ENCODE data around the gene CAPN7. TPM values are rescaled to one million over a fixed set of nuclear protein-coding genes. Genes with fewer than 3 reads are reported as not detected.

Gene CAPN7
- total RNA-seq, 2 experiments from 2014 or later: 23.7 to 26.1 TPM

DNA sequence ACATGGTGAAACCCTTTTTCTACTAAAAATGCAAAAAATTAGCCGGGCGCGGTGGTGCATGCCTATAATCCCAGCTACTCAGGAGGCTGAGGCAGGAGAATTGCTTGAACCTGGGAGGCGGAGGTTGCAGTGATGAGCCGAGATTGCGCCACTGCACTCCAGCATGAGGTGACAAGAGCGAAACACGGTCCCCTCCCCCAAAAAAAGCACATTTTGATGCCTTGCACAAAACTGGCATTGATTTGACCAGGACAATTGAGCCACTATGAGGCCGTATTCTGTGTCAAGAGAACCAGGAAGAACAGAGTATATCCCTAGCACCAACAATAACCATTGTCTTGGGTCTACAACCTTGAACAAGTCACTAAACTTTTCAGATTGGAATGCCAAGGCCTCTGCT is 75.8 kb downstream of the CAPN7 start:
- H3K27ac Mint-ChIP-seq: no peak overlapping the region
- H3K4me1 Mint-ChIP-seq (ENCODE audit: low read depth): peaks cover 50% of the 10 kb centered on the region
- intact Hi-C loops (cut with micrococcal nuclease): no loop called here
- no peaks in the 10 kb centered on the region for H3K36me3 Mint-ChIP-seq (ENCODE audit: low read depth)
- H3K9me3 Mint-ChIP-seq: no peaks in the 10 kb centered on the region
- CTCF ChIA-PET: no interaction called here
- no peak overlapping the region for H3K4me3 Mint-ChIP-seq
- no peaks in the 10 kb centered on the region for H3K27me3 Mint-ChIP-seq (ENCODE audit: low read depth)
- DNase-seq: no peak

DNA sequence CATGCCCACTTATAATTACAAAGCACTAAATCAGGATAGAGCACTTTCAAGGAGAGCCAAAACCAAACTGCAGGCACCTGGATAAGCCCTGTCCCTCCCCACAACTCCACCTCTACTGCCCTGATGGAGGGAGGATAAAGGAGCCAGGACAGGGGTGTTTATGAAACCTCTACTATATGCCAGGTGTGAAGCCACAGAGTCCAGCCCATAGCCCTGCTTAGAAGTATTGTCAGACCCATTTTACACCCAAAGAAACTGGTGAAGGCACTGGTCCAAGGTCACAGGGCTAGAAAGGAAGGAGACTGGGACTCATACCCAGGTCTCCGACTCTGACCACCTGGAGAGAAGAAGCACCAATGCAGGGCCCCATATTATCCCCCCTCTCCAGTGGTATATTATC is 77.7 kb downstream of the CAPN7 start:
- H3K4me3 Mint-ChIP-seq: no peak overlapping the region

DNA sequence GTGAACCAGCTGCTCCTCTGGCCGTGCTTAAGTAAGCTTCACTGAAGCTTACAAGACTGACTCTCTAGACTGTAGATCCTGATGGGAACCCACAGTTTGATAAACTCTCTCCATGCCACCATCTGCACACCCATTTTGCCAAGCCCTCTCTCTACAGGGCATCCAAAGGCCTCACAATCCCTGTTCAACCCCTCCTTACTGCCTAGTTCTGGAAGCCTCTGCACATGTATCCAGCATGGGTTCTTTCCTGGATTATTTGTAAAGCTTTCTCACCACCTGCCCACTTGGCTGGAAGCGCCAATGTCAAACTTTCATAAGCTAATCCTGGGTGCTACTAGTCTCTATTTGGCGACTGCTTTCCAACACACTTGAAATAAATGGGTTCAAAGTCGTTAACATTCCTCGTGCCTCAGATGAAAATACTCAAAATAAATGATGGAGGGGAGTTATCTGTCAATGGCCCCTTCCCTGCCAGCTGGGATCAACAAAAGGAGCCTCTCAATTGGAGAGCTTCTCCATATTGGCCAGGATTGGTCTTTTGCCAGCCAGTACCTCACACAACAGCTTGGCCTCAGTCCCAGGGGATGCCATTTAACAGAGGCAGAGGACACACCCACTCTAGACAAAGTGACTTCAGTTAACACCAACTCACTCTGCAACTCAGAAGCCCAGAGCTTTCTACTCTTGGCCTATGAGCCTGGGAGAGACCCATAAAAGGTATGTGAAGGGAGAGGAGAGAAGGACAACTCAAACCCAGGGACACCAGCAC is 78.3 kb downstream of the CAPN7 start:
- H3K36me3 Mint-ChIP-seq (ENCODE audit: low read depth): no peaks in the 10 kb centered on the region
- H3K9me3 Mint-ChIP-seq: no peaks in the 10 kb centered on the region
- intact Hi-C loops (cut with micrococcal nuclease): no loop called here
- H3K4me1 Mint-ChIP-seq (ENCODE audit: low read depth): peaks cover 54% of the 10 kb centered on the region
- H3K27ac Mint-ChIP-seq: no peak overlapping the region
- no peak for DNase-seq
- CTCF ChIA-PET: interaction anchor here (0.8 to 1.5 kb wide), 2 partner anchors 8 to 11 kb away, joined by 3 to 4 read pairs; no protein-coding TSS in a partner anchor
- no peak overlapping the region for H3K4me3 Mint-ChIP-seq
- H3K27me3 Mint-ChIP-seq (ENCODE audit: low read depth): no peaks in the 10 kb centered on the region

More for the DNA sequence above, 77.7 kb downstream of the CAPN7 start:
- no peaks in the 10 kb centered on the region for H3K27me3 Mint-ChIP-seq (ENCODE audit: low read depth)
- no peak for DNase-seq
- H3K27ac Mint-ChIP-seq: no peak overlapping the region
- CTCF ChIA-PET: interaction anchor here (1.5 kb wide), 1 partner anchor 11 kb away, joined by 4 read pairs; no protein-coding TSS in a partner anchor
- H3K9me3 Mint-ChIP-seq: no peaks in the 10 kb centered on the region
- no peaks in the 10 kb centered on the region for H3K36me3 Mint-ChIP-seq (ENCODE audit: low read depth)
- intact Hi-C loops (cut with micrococcal nuclease): no loop called here
- peaks cover 54% of the 10 kb centered on the region for H3K4me1 Mint-ChIP-seq (ENCODE audit: low read depth)

DNA sequence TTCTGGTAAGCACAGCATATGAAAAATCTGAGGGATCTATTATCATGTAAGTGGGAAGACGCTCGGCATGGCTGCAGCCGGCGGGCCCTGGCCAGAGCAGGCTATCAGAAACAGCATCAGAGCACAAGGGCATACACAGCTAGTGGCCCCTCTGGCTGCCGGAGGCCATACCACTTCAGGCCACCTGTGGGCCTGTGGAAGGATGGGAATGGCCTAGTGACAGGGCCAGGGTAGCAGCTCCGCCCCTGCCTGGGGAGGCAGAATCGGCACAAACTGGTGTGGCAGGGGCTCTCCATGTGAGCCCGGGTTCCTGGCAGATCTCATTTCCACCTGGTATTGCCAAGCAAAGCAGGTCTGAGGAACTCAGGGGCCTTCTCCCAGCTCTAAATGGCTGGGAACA is 80.0 kb downstream of the CAPN7 start:
- Mint-ChIP-seq H3K4me3 (no peak overlapping the region), H3K36me3 (ENCODE audit: low read depth) (no peaks in the 10 kb centered on the region), H3K4me1 (ENCODE audit: low read depth) (peaks cover 52% of the 10 kb centered on the region), H3K9me3 (no peaks in the 10 kb centered on the region), H3K27me3 (ENCODE audit: low read depth) (no peaks in the 10 kb centered on the region), H3K27ac (no peak overlapping the region)
- intact Hi-C loops (cut with micrococcal nuclease): no loop called here
- DNase-seq: no peak
- CTCF ChIA-PET: interaction anchor here (1.5 to 3.9 kb wide), 3 partner anchors 8 to 17 kb away, joined by 3 to 18 read pairs (median 9); no protein-coding TSS in a partner anchor

DNA sequence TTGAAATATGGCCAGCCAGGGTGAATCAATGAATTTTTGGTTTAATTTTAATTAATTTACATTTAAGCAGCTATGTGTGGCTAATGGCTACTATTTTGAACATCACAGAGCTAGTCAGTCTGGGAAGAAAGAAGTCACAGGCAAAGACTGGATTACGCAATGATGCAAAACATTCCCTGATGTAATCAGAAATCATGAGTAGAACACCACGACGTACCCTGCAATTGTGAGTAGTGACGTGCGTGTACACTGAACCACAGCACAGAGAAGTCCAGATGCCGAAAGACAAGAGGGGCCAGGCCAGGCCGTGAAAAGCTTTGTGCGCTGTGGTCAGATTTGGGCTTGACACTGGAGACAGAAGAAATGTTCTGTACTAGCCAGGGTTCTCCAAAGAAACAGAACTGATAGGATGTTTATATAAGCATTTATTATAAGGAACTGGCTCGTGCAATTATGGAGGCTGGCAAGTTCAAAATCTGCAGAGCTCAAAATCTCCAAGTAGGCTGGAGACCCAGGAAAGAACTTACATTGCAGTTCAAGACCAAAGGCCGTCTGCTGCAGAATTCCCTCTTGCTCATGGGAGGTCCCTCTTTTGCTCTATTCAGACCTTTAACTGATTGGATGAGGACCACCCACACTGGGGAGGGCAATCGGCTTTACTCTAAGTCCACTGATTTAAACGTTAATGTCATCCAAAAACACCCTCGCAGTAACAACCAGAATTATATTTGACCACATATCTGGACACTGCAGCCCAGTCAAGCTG is 81.7 kb downstream of the CAPN7 start:
- intact Hi-C loops (cut with micrococcal nuclease): no loop called here
- Mint-ChIP-seq H3K9me3 (no peaks in the 10 kb centered on the region), H3K36me3 (ENCODE audit: low read depth) (no peaks in the 10 kb centered on the region), H3K27me3 (ENCODE audit: low read depth) (no peaks in the 10 kb centered on the region), H3K4me1 (ENCODE audit: low read depth) (peaks cover 61% of the 10 kb centered on the region), H3K27ac (no peak overlapping the region), H3K4me3 (no peak overlapping the region)
- DNase-seq: no peak
- CTCF ChIA-PET: interaction anchor here (0.6 to 3.9 kb wide), 8 partner anchors 10 to 270 kb away, joined by 3 to 18 read pairs (median 3); no protein-coding TSS in a partner anchor

DNA sequence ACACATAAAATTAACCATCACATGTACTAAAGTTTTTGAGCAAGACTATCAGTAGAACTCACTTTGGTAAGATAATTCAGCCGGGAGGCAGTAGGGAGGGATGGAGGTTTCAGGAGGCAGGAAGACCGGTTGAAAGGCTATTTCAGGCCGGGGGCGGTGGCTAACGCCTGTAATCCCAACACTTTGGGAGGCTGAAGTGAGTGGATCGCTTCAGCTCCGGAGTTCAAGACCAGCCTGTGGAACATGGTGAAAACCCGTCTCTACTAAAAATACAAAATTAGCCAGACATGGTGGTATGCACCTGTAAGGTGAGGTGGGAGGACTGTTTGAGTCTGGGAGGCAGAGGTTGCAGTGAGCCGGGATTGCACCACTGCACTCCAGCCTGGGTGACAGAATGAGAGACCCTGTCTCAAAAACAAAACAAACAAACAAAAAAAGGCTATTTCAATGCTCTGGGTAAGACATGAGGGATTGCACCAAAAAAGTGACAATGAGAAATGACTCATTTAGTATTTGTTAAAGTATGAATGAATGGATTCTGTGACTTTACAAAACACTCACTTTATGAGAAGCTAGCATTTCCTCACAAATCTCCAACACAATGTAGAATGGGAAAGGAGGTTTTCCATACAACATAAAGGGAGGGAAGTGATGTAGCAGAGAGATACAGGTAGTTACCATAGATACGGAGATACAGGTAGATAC is 82.4 kb downstream of the CAPN7 start:
- H3K4me3 Mint-ChIP-seq: no peak overlapping the region
- peaks cover 66% of the 10 kb centered on the region for H3K4me1 Mint-ChIP-seq (ENCODE audit: low read depth)
- no peak for DNase-seq
- no peaks in the 10 kb centered on the region for H3K27me3 Mint-ChIP-seq (ENCODE audit: low read depth)
- intact Hi-C loops (cut with micrococcal nuclease): loop anchor here (1.0 kb wide), 1 partner anchor 10 kb away; no protein-coding TSS in a partner anchor
- no peaks in the 10 kb centered on the region for H3K36me3 Mint-ChIP-seq (ENCODE audit: low read depth)
- no peak overlapping the region for H3K27ac Mint-ChIP-seq
- H3K9me3 Mint-ChIP-seq: no peaks in the 10 kb centered on the region
- CTCF ChIA-PET: interaction anchor here (1.0 to 3.9 kb wide), 6 partner anchors 11 to 45 kb away, joined by 3 to 18 read pairs (median 6); partner anchors contain the start of gene SH3BP5

DNA sequence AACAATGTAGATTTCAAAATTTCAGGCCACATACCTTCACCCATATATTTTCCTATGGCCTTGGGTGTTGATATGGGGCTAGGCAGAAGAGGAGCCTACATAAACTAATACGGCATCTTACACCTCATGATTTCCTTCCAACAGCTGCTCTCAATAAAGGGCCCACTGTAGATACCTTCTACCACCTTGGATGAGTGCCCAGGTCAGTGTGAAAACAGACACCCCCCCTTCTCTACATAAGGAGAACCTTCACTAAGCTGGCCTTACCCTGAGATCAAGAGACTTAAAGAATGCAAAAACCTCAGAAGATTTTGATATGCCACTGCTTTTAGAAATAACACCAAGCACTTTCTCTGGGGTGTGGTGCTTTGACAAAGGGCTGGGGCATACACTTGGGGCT is 83.6 kb downstream of the CAPN7 start:
- Mint-ChIP-seq H3K27me3 (ENCODE audit: low read depth) (no peaks in the 10 kb centered on the region), H3K27ac (no peak overlapping the region), H3K4me3 (no peak overlapping the region), H3K36me3 (ENCODE audit: low read depth) (no peaks in the 10 kb centered on the region), H3K9me3 (no peaks in the 10 kb centered on the region), H3K4me1 (ENCODE audit: low read depth) (peaks cover 61% of the 10 kb centered on the region)
- no peak for DNase-seq
- CTCF ChIA-PET: interaction anchor here (0.5 to 3.9 kb wide), 6 partner anchors 11 to 717 kb away, joined by 3 to 18 read pairs (median 6); partner anchors contain the start of gene SH3BP5
- intact Hi-C loops (cut with micrococcal nuclease): loop anchor here (1.0 kb wide), 1 partner anchor 9 kb away; no protein-coding TSS in a partner anchor

DNA sequence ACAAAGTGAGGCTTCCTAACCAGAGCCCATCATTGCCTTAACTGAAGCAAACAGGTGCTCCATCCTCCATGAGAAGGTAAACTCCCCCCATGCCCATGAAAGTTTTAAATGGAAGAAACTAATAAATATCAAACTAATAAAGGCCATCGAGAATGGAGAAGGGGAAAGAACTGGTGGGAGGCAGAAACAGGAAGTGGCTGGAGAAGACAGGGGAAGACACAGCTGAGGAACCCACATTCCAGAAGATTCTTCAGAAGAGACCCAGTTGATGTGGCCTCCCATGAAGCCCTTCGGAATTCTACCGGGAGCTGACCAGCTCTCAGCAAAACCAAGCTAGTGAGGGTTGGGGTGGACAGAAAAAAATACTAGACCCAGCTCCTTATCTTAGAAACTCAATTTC is 84.7 kb downstream of the CAPN7 start:
- Mint-ChIP-seq H3K9me3 (no peaks in the 10 kb centered on the region), H3K27me3 (ENCODE audit: low read depth) (no peaks in the 10 kb centered on the region), H3K27ac (no peak overlapping the region), H3K4me3 (no peak overlapping the region), H3K4me1 (ENCODE audit: low read depth) (peaks cover 68% of the 10 kb centered on the region), H3K36me3 (ENCODE audit: low read depth) (no peaks in the 10 kb centered on the region)
- CTCF ChIA-PET: interaction anchor here (0.6 to 2.1 kb wide), 7 partner anchors 14 to 89 kb away, joined by 3 to 6 read pairs (median 4); no protein-coding TSS in a partner anchor
- no peak for DNase-seq
- intact Hi-C loops (cut with micrococcal nuclease): no loop called here

DNA sequence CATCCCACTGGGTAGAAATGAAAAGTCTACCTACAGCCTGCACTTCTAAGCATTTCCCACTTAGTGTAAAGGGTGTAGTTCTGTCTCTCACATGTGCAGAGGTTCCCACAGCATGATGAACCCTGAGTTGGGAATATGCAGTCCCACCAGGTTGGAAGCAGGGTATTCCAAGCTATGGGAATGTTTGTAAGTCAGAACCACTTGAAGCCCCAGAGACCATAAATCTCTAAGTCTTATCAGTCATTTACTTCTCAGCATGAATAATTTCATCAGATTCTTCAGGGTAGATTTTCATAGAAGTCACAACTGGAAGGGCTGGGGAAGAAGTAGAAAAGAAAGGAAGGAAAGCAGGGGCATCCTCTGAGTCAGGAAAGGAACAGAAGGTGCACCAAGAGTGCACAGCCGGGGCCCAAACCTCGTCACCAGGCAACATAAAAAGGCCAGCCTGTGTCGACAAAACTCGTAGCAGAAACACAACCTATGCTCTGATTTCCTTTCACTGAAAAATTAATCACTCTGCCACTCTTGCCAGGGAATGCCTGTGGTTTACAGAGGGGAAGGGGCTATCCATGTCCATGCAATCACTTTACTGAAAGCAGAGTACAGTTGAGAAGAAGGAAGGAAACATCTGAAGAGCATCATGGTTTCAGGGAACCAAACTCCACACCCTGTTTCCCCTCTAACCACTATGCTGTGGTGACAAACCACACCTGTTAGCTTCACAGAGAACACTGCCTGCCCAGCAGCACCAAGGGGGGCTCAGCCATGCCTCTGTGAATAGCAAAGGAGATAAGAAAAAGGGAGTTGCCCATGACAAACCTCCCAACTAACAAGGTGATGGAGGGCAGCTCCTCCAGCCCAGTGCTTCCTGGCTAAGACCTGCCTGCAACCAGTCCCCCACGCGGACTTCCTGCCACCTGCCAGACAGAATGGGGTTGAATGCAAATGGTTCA is 85.8 kb downstream of the CAPN7 start:
- Mint-ChIP-seq H3K4me1 (ENCODE audit: low read depth) (peaks cover 72% of the 10 kb centered on the region), H3K27me3 (ENCODE audit: low read depth) (no peaks in the 10 kb centered on the region), H3K9me3 (no peaks in the 10 kb centered on the region), H3K27ac (peak overlapping the region; percentile 76), H3K36me3 (ENCODE audit: low read depth) (no peaks in the 10 kb centered on the region), H3K4me3 (peak overlapping the region; percentile 0)
- CTCF ChIA-PET: interaction anchor here (0.6 to 2.4 kb wide), 10 partner anchors 13 to 88 kb away, joined by 3 to 6 read pairs (median 4); no protein-coding TSS in a partner anchor
- peak; percentile 84 for DNase-seq
- intact Hi-C loops (cut with micrococcal nuclease): loop anchor here (1.0 kb wide), 5 partner anchors 18 to 86 kb away; no protein-coding TSS in a partner anchor

DNA sequence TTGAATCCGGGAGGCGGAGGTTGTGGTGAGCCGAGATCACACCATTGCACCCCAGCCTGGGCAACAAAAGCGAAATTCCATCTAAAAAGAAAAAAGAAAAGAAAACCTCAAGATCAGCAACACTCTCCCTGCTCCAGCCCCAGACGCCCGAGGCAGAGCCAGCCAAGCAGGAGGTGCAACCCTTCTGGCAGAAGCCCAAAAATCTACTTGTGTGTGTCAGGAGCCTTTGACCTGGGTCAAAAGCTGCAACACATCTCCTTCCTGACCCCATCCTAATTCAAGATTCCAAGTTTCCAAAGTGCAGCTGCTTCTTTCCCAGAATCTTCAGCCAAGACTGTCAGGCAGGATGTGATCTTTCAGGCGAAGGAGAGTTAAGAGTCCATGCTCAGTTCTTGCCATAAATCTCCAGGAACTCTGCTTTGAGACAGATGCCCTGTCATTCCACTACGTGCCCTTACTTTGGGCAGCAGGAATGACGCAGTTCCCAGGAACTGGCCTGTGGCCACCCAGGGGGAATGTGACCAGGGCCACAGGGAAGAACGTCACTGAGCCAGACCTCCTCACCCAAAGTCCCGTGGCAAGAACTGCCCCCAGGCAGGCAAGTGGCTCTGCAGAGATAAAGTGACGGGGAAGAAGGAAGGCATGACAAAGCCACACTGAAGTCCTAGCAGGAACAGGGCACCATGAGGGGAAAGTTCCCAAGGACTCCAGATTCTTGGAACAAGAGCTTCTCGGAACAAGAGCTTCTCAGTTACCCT is 86.9 kb downstream of the CAPN7 start:
- no peak for DNase-seq
- CTCF ChIA-PET: interaction anchor here (0.6 to 2.4 kb wide), 6 partner anchors 12 to 71 kb away, joined by 3 to 6 read pairs (median 3); no protein-coding TSS in a partner anchor
- intact Hi-C loops (cut with micrococcal nuclease): loop anchor here (1.0 kb wide), 5 partner anchors 17 to 85 kb away; no protein-coding TSS in a partner anchor
- H3K9me3 Mint-ChIP-seq: no peaks in the 10 kb centered on the region
- peaks cover 72% of the 10 kb centered on the region for H3K4me1 Mint-ChIP-seq (ENCODE audit: low read depth)
- H3K4me3 Mint-ChIP-seq: no peak overlapping the region
- peaks cover 3% of the 10 kb centered on the region for H3K36me3 Mint-ChIP-seq (ENCODE audit: low read depth)
- no peak overlapping the region for H3K27ac Mint-ChIP-seq
- H3K27me3 Mint-ChIP-seq (ENCODE audit: low read depth): no peaks in the 10 kb centered on the region

All from activated naive CD4-positive, alpha-beta T cell treated with anti-CD3 and anti-CD28 coated beads for 36 hours (primary cell).